ENCODE data around the gene EML3.
"Not testable (repeated sequence)": the region's sequence is repeated elsewhere in the genome, so short reads cannot be mapped to it uniquely, and the experiment has no call there.

The EML3 gene

GRCh38 chr11:62612366-62613290, at the start of gene EML3, which contains the start of gene ROM1:
Gene EML3, minus strand, starts transcription at chr11:62612775. Its CDS starts 318 bp downstream, at chr11:62612457.
Gene ROM1, plus strand, starts transcription at chr11:62613257. Its CDS starts 25 bp downstream, at chr11:62613282.
- peak; percentile 81 for DNase-seq (ENCODE audit: low read depth)

GRCh38 chr11:62656796-62657429, 44.3 kb upstream of the EML3 start:
- no peak for DNase-seq (ENCODE audit: low read depth)

- DNase-seq (ENCODE audit: low read depth) = no peak
These were observed 41.7 kb upstream of the EML3 start for GRCh38 chr11:62654297-62654696.

- no peak for DNase-seq (ENCODE audit: low read depth)
These were observed 39.8 kb upstream of the EML3 start for GRCh38 chr11:62652161-62653006.

GRCh38 chr11:62650283-62650682, 37.7 kb upstream of the EML3 start:
- not testable (repeated sequence) for DNase-seq (ENCODE audit: low read depth)

GRCh38 chr11:62649486-62649885, 36.9 kb upstream of the EML3 start:
- DNase-seq (ENCODE audit: low read depth) = no peak

GRCh38 chr11:62648967-62649364, 36.4 kb upstream of the EML3 start:
- DNase-seq (ENCODE audit: low read depth) = no peak

GRCh38 chr11:62648185-62648966, 35.8 kb upstream of the EML3 start:
- no peak for DNase-seq (ENCODE audit: low read depth)

GRCh38 chr11:62647609-62648005, 35.0 kb upstream of the EML3 start:
- DNase-seq (ENCODE audit: low read depth) = no peak

GRCh38 chr11:62646825-62647608, 34.4 kb upstream of the EML3 start:
- DNase-seq (ENCODE audit: low read depth) = no peak

GRCh38 chr11:62645946-62646824, 33.6 kb upstream of the EML3 start, which contains the start of gene GANAB:
Gene GANAB, minus strand, starts transcription at chr11:62646613. Its CDS starts 14 bp downstream, at chr11:62646599.
- peak; percentile 99 for DNase-seq (ENCODE audit: low read depth)

GRCh38 chr11:62645671-62645945, 33.0 kb upstream of the EML3 start:
- DNase-seq (ENCODE audit: low read depth) = no peak

- no peak for DNase-seq (ENCODE audit: low read depth)
These were observed 31.6 kb upstream of the EML3 start for GRCh38 chr11:62644220-62644619.

- no peak for DNase-seq (ENCODE audit: low read depth)
These were observed 19.9 kb upstream of the EML3 start for GRCh38 chr11:62632492-62632891.

GRCh38 chr11:62627713-62628112, 15.1 kb upstream of the EML3 start:
- no peak for DNase-seq (ENCODE audit: low read depth)

- no peak for DNase-seq (ENCODE audit: low read depth)
These were observed 10.0 kb upstream of the EML3 start for GRCh38 chr11:62622476-62623089.

GRCh38 chr11:62621567-62622470, 9.2 kb upstream of the EML3 start, which contains the start of gene B3GAT3:
Gene B3GAT3, minus strand, starts transcription at chr11:62621986. Its CDS starts 39 bp downstream, at chr11:62621947.
- peak; percentile 96 for DNase-seq (ENCODE audit: low read depth)

- DNase-seq (ENCODE audit: low read depth) = no peak
These were observed 8.5 kb upstream of the EML3 start for GRCh38 chr11:62621027-62621566.

All from activated T-cell treated with anti-CD3 and anti-CD28 coated beads for 24 hours (primary cell).